Osteocyte (in vitro differentiated cells): ENCODE data around the gene SLC39A13. TPM values are rescaled to one million over a fixed set of nuclear protein-coding genes. Genes with fewer than 3 reads are reported as not detected.

ENCODE experiments used
- DNase-seq: peaks from one replicate; pipeline ENCODE4 v3.0.0; 2021; ENCODE audit warnings: mixed read lengths; ENCODE audit not compliant: unreplicated experiment; ENCODE audit errors: extremely low spot score
- H3K27ac Mint-ChIP-seq: one replicate; pipeline ENCODE4 v1.8.0; 2021; ENCODE audit warnings: mild to moderate bottlenecking, mixed read lengths; ENCODE audit not compliant: unreplicated experiment
- H3K27me3 Mint-ChIP-seq: one replicate; pipeline ENCODE4 v1.8.0; 2021; ENCODE audit warnings: mixed read lengths; ENCODE audit not compliant: unreplicated experiment
- H3K36me3 Mint-ChIP-seq: one replicate; pipeline ENCODE4 v1.8.0; 2021; ENCODE audit warnings: mixed read lengths; ENCODE audit not compliant: unreplicated experiment
- H3K4me1 Mint-ChIP-seq: one replicate; pipeline ENCODE4 v1.8.0; 2021; ENCODE audit warnings: mixed read lengths; ENCODE audit not compliant: unreplicated experiment
- H3K4me3 Mint-ChIP-seq: one replicate; pipeline ENCODE4 v1.8.0; 2021; ENCODE audit warnings: mild to moderate bottlenecking, moderate library complexity, mixed read lengths; ENCODE audit not compliant: unreplicated experiment
- H3K9me3 Mint-ChIP-seq: one replicate; pipeline ENCODE4 v1.8.0; 2021; ENCODE audit warnings: mixed read lengths; ENCODE audit not compliant: unreplicated experiment
- CTCF ChIP-seq: fragments of 200-600 bp; sonication (generic); IDR thresholded peaks from 2 replicates; pipeline ENCODE4 v1.5.0; 2021; ENCODE audit warnings: antibody characterized with exemption, mild to moderate bottlenecking, moderate library complexity
- total RNA-seq: library from RNA; stranded (reverse); gene quantifications from 2 replicates; pipeline ENCODE4 v1.2.1, GENCODE V29; 2021

SLC39A13 gene
- total RNA-seq, 1 donor from 2014 or later, result 98.7 TPM

- H3K27ac Mint-ChIP-seq, result peak overlapping the region; percentile 74
- no peaks in the 10 kb centered on the region for H3K27me3 Mint-ChIP-seq
- peaks cover 36% of the 10 kb centered on the region for H3K4me1 Mint-ChIP-seq
These were observed 5.0 kb downstream of the SLC39A13 start for GRCh38 chr11:47413351-47413750.

GRCh38 chr11:47413908-47414684 lies 5.7 kb downstream of the SLC39A13 start:
- Mint-ChIP-seq H3K27me3 (no peaks in the 10 kb centered on the region), H3K4me1 (peaks cover 35% of the 10 kb centered on the region), H3K9me3 (no peaks in the 10 kb centered on the region), H3K4me3 (no peak overlapping the region), H3K27ac (peak overlapping the region; percentile 74), H3K36me3 (peaks cover 19% of the 10 kb centered on the region)
- no peak for DNase-seq
- no peak for TF ChIP-seq CTCF

More at GRCh38 chr11:47413351-47413750, 5.0 kb downstream of the SLC39A13 start:
- Mint-ChIP-seq H3K36me3 (peaks cover 19% of the 10 kb centered on the region), H3K4me3 (no peak overlapping the region), H3K9me3 (no peaks in the 10 kb centered on the region)
- TF ChIP-seq CTCF, result no peak
- no peak for DNase-seq

- peaks cover 30% of the 10 kb centered on the region for H3K4me1 Mint-ChIP-seq
- no peak for TF ChIP-seq CTCF
- no peak overlapping the region for H3K27ac Mint-ChIP-seq
- no peak for DNase-seq
- no peaks in the 10 kb centered on the region for H3K27me3 Mint-ChIP-seq
- H3K4me3 Mint-ChIP-seq, result no peak overlapping the region
- no peaks in the 10 kb centered on the region for H3K9me3 Mint-ChIP-seq
- H3K36me3 Mint-ChIP-seq, result peaks cover 19% of the 10 kb centered on the region
These were observed 6.3 kb downstream of the SLC39A13 start for GRCh38 chr11:47414685-47415070.

GRCh38 chr11:47415091-47415854 lies 6.9 kb downstream of the SLC39A13 start:
- H3K9me3 Mint-ChIP-seq, result no peaks in the 10 kb centered on the region
- H3K27ac Mint-ChIP-seq, result peak overlapping the region; percentile 83
- no peak overlapping the region for H3K4me3 Mint-ChIP-seq
- no peak for DNase-seq
- H3K27me3 Mint-ChIP-seq, result no peaks in the 10 kb centered on the region
- no peak for TF ChIP-seq CTCF
- peaks cover 25% of the 10 kb centered on the region for H3K36me3 Mint-ChIP-seq
- peaks cover 27% of the 10 kb centered on the region for H3K4me1 Mint-ChIP-seq

GRCh38 chr11:47415949-47416472 lies 7.6 kb downstream of the SLC39A13 start:
- Mint-ChIP-seq H3K4me1 (peaks cover 26% of the 10 kb centered on the region), H3K9me3 (no peaks in the 10 kb centered on the region), H3K27ac (peak overlapping the region; percentile 83), H3K27me3 (no peaks in the 10 kb centered on the region), H3K4me3 (no peak overlapping the region), H3K36me3 (peaks cover 27% of the 10 kb centered on the region)
- DNase-seq, result peak; percentile 91
- TF ChIP-seq CTCF, result no peak
